ENCODE data around the gene P3H2.

The P3H2 gene

DNA sequence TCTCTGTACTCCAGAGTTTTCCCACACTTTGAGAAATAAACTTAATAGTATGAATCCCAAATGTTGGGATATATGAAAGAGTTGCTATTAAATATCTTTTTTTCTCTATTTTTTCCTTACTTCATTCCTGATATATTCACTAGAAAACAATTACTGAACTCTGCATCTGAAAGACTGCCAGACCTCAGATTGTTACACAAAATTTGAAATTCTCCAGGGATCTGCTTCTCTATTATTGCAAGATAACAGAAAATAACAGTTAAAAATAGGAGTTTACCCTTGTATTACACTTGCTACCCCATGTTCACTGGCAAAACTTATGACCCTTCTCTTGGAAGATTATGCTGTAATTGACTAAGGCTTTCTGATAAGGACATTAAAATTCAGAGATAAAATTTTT lies 11.7 kb upstream of the P3H2 start:
- DNase-seq (ENCODE audit: low read depth) = no peak
- TF ChIP-seq, protein P1, sequence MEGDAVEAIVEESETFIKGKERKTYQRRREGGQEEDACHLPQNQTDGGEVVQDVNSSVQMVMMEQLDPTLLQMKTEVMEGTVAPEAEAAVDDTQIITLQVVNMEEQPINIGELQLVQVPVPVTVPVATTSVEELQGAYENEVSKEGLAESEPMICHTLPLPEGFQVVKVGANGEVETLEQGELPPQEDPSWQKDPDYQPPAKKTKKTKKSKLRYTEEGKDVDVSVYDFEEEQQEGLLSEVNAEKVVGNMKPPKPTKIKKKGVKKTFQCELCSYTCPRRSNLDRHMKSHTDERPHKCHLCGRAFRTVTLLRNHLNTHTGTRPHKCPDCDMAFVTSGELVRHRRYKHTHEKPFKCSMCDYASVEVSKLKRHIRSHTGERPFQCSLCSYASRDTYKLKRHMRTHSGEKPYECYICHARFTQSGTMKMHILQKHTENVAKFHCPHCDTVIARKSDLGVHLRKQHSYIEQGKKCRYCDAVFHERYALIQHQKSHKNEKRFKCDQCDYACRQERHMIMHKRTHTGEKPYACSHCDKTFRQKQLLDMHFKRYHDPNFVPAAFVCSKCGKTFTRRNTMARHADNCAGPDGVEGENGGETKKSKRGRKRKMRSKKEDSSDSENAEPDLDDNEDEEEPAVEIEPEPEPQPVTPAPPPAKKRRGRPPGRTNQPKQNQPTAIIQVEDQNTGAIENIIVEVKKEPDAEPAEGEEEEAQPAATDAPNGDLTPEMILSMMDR (IDR thresholded peaks at IDR 0.05; ENCODE audit: low read depth, low read length, missing control alignments) = no peak
- H3K4me3 ChIP-seq (ENCODE audit: low read depth, low read length) = no peak overlapping the region

DNA sequence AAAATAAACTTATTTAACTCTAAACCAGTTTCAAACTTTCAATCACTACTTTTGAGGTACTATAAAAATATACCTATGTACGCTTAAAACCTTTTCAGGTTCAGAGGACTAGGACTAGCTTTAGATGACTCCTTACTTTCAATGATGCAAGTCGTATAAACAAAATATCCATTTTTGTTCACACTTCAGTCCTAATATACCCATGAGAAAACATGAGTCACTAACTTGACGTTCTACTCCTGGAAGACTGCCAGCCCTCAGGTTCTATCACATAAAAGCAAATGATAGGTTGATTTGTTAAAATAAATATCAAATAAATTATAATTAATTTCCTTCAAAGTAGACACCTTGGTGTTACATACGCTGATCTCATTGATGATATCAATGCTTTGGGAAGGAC lies 10.6 kb upstream of the P3H2 start:
- DNase-seq (ENCODE audit: low read depth) = no peak
- no peak overlapping the region for H3K4me3 ChIP-seq (ENCODE audit: low read depth, low read length)
- TF ChIP-seq, protein P1 (IDR thresholded peaks at IDR 0.05; ENCODE audit: low read depth, low read length, missing control alignments) = no peak

DNA sequence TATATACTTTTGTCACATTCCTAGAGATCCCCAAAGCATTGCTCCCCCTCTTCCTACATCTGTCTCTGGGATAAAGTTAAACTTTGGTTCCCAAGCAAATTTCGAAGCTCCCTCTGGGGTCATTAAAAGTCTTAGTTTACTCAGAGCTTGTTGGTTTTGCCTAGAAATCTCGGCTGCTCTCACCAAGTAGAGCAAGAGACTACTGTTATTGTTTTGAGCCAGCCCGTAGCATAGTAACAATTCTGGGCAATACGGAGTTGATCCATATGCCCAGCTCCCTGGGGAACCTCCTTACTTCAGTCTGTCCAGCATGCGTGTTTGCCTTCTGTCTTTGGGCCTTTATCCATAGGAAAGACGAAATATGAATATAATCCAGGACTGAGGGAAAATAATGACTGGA lies 10.0 kb upstream of the P3H2 start:
- DNase-seq (ENCODE audit: low read depth) = no peak
- TF ChIP-seq, protein P1 (IDR thresholded peaks at IDR 0.05; ENCODE audit: low read depth, low read length, missing control alignments) = no peak
- no peak overlapping the region for H3K4me3 ChIP-seq (ENCODE audit: low read depth, low read length)

DNA sequence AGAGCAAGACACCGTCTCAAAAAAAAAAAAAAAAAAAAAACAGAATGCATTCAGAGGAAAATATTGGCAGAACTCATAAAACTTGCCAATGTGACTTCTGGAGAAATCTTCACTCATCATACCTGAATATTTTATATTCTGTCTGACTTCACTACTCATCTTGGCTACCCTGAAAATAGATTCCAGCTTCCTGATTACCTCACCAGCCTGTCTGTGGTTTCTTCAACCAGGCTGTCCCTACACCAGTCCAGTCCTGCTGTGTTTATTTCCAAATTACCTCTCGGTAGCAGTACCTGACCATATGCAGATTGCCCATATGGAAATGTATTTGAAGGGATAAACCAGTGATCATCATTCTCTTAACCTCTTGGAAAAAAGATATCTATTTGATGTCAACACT lies 9.3 kb upstream of the P3H2 start:
- no peak for DNase-seq (ENCODE audit: low read depth)
- no peak overlapping the region for H3K4me3 ChIP-seq (ENCODE audit: low read depth, low read length)
- TF ChIP-seq, protein P1 (IDR thresholded peaks at IDR 0.05; ENCODE audit: low read depth, low read length, missing control alignments) = no peak

DNA sequence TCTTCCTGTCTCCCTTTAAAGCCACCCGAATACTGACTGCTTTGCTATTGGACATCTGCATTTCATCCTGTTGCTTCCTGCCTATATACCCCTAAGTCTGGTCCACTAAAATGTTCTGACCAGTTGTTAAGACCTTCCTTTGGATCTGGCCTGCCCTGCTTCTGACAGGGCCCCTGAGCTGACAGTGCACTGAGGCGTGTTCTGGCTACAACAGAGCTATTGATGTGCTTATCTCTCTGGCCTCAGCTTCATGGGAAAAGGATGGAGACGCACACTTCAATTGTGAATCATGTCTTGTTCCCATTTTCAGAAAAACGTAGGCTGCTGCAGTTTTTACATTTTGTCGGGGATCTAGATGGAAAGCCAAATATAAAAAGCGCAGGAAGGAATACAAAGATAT lies 7.1 kb upstream of the P3H2 start:
- TF ChIP-seq, protein P1 (IDR thresholded peaks at IDR 0.05; ENCODE audit: low read depth, low read length, missing control alignments) = no peak
- no peak for DNase-seq (ENCODE audit: low read depth)
- no peak overlapping the region for H3K4me3 ChIP-seq (ENCODE audit: low read depth, low read length)

DNA sequence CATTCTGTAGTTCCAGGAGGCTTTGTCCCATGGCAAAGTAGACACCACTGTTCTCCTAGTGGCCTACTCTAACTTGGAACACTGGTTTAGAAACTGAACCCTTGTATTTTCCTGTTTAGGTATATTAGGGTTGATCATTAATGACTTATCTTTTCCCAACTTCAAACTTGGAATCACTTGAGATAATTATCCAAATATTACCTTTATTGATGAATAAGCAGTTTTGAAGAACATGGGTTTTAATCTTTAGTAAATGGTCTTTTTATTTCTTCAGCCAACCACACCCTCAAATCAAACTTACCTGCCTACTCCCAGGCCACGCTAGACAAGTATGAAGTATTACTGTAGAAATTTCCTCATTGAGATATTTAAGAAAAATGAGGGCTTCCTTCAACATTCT lies 6.5 kb upstream of the P3H2 start:
- TF ChIP-seq, protein P1 (IDR thresholded peaks at IDR 0.05; ENCODE audit: low read depth, low read length, missing control alignments) = no peak
- no peak for DNase-seq (ENCODE audit: low read depth)
- H3K4me3 ChIP-seq (ENCODE audit: low read depth, low read length) = no peak overlapping the region

DNA sequence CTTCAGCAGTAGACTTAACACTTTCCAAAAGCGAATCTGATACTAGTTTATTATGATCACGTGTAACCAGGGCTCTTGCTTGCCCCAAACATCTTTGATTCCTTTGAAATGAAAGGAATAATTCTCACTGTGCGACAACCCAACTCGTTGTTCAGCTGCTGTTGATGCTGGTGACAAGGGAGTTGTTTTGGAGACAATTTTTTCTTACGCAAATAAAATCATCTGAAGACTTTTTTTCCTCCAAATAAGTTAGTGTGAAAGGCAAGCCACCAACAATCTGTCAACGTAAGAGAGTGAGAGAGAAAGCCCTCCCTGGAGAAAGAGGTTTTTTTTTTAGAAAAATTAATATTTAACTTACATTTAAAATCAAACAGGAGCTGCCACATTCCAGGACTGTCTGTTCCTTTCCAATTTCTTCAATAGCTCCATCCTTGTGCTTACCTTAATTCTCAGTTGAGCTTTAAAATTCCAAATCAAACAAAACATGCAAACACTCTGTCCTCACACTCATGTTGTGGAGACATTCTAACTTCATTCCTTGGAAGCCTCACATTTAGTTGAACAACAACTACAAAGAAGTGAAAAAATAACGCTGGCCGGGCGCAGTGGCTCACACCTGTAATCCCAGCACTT lies 4.9 kb upstream of the P3H2 start:
- H3K4me3 ChIP-seq (ENCODE audit: low read depth, low read length) = no peak overlapping the region
- TF ChIP-seq, protein P1 (IDR thresholded peaks at IDR 0.05; ENCODE audit: low read depth, low read length, missing control alignments) = no peak
- no peak for DNase-seq (ENCODE audit: low read depth)

All from GM12864 (cell line).